Epithelial cell of proximal tubule (primary cell): ENCODE results near the gene ARMC5. TPM values are rescaled to one million over a fixed set of nuclear protein-coding genes. Genes with fewer than 3 reads are reported as not detected.
A peak's percentile ranks its signal among the peaks of the same experiment; 100 is the strongest.
"Not testable (repeated sequence)": the region's sequence is repeated elsewhere in the genome, so short reads cannot be mapped to it uniquely, and the experiment has no call there.

Experiments
- DNase-seq: peaks from one replicate; pipeline ENCODE4 v3.0.0-alpha.2; 2011; ENCODE audit warnings: low read depth
- H3K4me3 ChIP-seq: 2 replicates; pipeline ENCODE4 v1.5.1; 2011; ENCODE audit warnings: low read depth, mild to moderate bottlenecking, low read length
- CTCF ChIP-seq: conservative IDR thresholded peaks from 2 replicates; pipeline ENCODE4 v1.5.1; 2012; ENCODE audit warnings: low read depth, mild to moderate bottlenecking, low read length
- total RNA-seq: library from RNA; depleted of rRNA; stranded (reverse); fragments of >200 nt; gene quantifications from 2 replicates; pipeline ENCODE4 v1.2.3, GENCODE V29; 2015

The ARMC5 gene
- total RNA-seq, 1 donor from 2014 or later, result 10.3 TPM

- H3K4me3 ChIP-seq, result no peak overlapping the region
- no peak for DNase-seq
- TF ChIP-seq CTCF, result no peak
Measured at GRCh38 chr16:31435341-31436220, 23.7 kb upstream of the ARMC5 start.

GRCh38 chr16:31436221-31437045 lies 22.9 kb upstream of the ARMC5 start:
- no peak for DNase-seq
- H3K4me3 ChIP-seq, result no peak overlapping the region
- TF ChIP-seq CTCF, result no peak

GRCh38 chr16:31438414-31438813 lies 20.9 kb upstream of the ARMC5 start:
- no peak for TF ChIP-seq CTCF
- H3K4me3 ChIP-seq, result no peak overlapping the region
- no peak for DNase-seq

GRCh38 chr16:31439023-31439422 lies 20.3 kb upstream of the ARMC5 start:
- not testable (repeated sequence) for DNase-seq, H3K4me3 ChIP-seq

- no peak for TF ChIP-seq CTCF
- no peak overlapping the region for H3K4me3 ChIP-seq
- DNase-seq, result no peak
Measured at GRCh38 chr16:31439519-31439918, 19.8 kb upstream of the ARMC5 start.

GRCh38 chr16:31440516-31441184 lies 18.7 kb upstream of the ARMC5 start:
- H3K4me3 ChIP-seq, result no peak overlapping the region
- no peak for TF ChIP-seq CTCF
- no peak for DNase-seq

- H3K4me3 ChIP-seq, result peak overlapping the region; percentile 80
- no peak for DNase-seq
- TF ChIP-seq CTCF, result no peak
Measured at GRCh38 chr16:31441956-31442355, 17.3 kb upstream of the ARMC5 start.

- H3K4me3 ChIP-seq, DNase-seq: not testable (repeated sequence)
Measured at GRCh38 chr16:31445931-31446330, 13.4 kb upstream of the ARMC5 start.
